Fibroblast of the conjunctiva (primary cell): Measurements from ENCODE around the gene GLRX.

Experiments
- DNase-seq: peaks from one replicate; pipeline ENCODE4 v3.0.0-alpha.2; 2010; ENCODE audit warnings: low read depth

GLRX gene

DNA sequence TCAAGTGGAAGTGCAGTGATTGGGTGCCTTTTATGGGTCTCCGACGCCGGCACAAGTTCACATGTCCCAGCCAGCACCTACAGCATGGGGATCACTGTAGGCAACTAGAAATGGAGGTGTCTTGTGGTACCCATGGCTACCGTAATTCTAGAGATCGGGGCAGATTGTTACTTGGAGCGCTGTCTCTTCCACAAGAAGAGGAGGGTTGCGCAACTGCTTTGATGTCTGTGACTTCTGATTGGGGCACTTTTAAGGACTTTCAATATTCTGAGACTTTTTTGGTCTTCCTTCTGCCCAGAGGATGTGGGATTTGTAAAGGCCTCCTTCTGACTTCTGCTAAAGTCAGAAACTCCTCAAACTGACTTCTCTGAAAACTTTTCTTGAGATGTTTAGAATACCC, 41.9 kb downstream of the GLRX start:
- DNase-seq, result no peak

DNA sequence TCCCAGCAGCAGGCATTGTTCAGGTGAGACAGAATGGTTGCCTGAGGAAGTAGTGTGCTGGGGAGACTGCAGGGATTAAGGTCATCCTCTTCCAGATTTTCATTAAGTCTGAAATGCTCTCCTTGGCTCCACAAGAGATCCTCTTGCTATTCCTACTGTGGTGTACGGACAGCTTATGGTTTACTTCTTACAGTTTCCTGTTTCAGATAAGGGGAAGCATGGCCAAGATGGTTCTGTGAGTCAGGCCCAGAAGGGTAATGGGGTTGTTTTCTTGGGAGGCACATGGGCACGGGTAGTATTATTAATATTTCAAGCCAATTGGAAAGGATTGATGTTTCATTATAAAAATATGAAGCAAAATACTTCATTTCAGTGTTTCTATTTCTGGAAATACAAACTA, 42.9 kb downstream of the GLRX start:
- no peak for DNase-seq

DNA sequence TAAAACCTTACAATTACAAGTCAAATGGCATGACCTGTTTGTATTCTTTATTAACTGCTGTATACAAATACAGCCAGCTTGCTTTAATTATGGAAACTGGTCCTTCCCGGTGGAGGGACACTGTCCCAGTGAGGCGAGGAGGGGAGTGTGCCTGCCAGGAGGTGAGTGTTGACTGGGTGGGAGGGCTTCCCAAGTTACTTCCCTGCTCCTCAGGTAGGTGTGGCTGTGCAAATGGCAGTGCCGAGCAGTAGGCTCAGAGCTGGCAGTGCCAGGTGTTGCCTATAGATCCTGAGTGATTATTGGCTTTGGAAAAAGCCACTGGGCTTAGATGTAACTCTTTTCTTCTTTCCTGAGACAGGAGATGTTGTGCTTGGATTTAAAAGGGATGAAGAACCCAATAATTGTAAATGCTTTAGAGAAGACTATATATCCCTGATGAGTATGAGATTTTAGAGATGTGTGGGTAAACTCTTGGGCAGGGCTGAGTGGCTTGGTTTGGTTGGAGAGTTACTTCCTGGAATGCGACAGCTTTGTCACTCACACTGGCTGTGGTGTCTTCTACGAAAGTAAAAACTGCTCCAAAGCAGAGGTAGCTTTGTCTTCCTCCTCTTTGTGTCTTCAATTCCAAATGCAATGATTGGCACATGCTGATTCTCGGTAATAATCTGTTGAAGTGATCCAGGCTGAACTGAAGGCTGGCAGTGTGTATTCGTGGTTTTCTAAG, 43.7 kb downstream of the GLRX start:
- DNase-seq, result no peak

DNA sequence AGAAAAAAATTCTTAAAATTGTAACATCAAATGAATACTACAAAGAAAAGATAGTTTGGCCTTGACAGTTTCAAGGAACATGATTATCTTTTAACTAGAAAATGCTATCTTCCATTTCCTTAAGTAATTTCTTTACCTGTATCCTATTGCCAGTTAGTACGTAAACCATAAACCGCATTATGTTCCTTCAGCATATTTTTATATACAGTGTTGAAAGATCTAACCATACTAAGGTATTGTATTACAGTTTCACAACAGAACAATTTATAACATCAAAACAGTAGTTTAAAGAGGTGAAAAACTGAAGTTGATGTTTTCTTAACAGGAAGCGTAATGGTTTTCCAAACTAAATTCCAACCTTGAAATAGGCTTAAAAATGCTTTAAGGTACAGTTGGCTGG, 45.1 kb downstream of the GLRX start:
- no peak for DNase-seq

- peak; percentile 55 for DNase-seq
Observed at GRCh38 chr5:95773335-95774059, 49.0 kb downstream of the GLRX start.

DNA sequence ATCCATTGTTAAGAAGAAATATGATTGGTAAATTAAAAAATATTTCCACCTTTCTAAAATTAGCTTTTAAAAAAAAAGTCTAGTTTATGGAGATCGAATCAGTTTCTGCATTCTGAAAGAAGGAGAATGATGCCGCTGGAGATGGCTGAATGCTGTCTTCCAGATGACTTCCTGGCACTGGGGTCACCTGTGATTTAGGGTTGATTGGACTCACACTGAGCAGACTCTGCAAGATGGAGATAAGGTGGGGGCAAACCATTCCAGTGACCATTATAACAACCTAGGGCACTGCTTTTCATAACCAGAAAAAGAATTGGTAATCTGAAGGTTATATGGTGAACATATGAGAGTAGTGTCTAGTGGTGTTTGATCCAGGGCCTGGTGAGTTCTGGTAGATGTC, 50.6 kb downstream of the GLRX start:
- no peak for DNase-seq

DNA sequence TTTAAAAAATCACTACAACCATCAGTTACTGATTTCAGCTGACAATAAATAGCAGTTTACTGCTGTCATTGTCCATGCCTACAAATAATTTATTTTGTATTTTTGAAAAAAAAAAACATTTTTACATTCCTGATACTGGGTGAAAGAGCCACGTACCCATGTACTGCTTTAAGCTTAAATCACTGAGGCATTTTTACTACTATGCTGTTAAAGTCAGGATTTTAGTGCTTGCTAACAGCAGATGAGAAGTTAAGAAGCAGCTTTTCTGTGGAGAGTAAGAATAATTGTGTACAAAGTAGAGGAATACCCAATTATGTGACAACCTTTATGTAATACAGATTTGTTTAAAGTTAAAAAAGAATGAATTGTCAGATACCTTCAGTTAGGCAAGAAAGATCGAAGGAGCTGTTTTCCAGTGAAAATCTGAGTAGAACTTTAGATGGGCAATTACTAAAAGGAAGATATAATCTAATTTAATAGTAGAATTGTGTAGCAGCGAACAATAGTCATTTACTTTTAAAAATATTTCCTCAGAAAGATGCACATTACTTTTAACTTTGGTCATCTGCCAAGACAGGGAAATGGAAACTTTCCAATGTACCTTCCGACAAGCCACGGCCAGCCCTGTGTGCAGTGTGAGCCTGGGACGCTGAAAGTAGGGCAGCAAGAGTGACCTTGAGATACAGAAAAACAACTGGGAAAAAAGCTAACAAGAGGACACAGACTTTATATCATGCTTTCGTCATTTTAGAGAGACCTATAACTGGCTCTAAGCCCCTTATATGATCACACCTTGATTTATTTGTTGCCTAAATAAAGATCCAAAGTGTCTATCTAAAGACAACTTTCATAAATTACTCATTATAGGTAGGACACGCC, 51.5 kb downstream of the GLRX start:
- DNase-seq, result no peak

DNA sequence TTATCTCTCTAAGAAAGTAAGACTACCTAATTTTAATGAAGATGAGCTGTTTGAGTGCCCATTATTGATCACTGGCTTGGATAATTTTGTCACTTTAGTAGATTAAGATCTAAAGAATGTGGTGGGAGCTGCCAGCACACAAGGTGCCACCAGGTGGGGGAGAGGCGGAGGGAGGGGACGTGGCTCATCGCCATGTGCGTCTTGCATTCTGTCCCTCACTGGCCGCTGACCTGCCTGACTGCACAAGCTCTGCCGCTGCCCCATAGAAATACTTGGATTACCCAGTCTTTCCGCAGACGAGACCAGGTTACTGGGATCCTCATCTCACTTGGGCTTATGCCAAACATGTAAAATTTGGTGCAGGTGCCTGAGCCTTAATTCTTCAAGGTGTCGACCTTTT, 53.8 kb downstream of the GLRX start:
- no peak for DNase-seq

DNA sequence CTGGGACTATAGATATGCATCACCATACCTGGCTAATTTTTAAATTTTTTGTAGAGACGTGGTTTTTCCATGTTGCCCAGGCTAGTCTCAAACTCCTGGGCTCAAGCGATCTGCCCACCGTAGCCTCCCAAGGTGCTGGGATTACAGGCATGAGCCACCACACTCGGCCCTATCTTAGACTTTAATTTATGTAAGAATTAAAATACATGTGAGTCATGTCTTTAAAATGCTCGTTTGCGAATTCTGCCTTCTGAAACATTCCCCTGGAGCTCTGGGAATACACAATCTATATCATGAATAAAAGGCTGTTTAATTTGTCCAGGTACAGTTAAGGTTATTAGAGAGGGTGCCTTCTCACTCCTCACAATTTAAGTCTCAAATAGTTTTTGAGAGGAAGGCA, 58.6 kb downstream of the GLRX start:
- DNase-seq, result no peak
